Stimulated activated CD4-positive, alpha-beta T cell treated with anti-CD3 and anti-CD28 coated beads, Interleukin-12 subunit alpha, Interleukin-12 subunit beta, amount 100 ng/mL, for 4 hours (primary cell): ENCODE measurements around the gene HSP90AB1.
"Not testable (repeated sequence)": the region's sequence is repeated elsewhere in the genome, so short reads cannot be mapped to it uniquely, and the experiment has no call there.

Source experiments
- DNase-seq: peaks from one replicate; pipeline ENCODE4 v3.0.0-alpha.2; 2020

The HSP90AB1 gene

DNA sequence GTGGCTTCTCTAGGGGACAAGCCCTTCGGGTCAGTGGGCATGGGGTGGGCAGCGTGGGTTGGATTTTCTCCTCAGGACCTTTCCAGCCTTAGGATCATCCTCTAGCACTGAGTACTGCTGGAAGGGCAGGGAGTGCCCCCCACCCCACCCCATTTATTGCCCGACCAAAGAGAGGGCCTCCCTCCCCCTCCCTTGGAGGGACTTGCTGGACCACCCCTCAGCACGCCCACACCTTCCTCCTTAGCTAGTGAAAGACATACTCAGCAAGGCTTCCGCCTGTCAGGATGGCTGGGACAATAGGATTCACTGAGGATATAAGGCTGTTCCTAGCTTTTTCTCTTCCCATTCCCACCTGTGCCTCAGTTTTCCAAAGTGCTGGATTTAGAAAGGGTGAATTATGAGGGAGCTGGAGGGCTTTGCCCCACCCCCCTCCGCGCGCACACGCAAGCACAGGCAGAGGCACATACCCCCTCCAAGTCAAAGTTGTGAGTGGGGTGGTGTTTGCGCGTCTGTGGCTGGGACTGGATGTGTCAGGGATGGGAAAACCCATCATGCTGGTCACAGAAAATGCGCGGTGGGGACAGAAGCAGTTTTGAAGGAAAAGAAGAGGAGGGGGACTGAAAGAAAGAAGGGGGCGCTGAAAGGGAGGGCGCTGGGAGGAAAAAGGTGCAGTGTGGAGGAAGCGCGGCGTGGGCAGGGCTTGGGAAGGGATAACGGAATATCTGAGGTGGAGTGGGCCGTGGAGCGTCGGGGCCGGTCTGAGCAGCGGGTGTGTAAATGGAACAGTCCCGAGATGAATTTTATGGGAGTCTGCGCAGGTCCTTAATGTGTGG lies 24.2 kb upstream of the HSP90AB1 start:
- peak; percentile 19 for DNase-seq

DNA sequence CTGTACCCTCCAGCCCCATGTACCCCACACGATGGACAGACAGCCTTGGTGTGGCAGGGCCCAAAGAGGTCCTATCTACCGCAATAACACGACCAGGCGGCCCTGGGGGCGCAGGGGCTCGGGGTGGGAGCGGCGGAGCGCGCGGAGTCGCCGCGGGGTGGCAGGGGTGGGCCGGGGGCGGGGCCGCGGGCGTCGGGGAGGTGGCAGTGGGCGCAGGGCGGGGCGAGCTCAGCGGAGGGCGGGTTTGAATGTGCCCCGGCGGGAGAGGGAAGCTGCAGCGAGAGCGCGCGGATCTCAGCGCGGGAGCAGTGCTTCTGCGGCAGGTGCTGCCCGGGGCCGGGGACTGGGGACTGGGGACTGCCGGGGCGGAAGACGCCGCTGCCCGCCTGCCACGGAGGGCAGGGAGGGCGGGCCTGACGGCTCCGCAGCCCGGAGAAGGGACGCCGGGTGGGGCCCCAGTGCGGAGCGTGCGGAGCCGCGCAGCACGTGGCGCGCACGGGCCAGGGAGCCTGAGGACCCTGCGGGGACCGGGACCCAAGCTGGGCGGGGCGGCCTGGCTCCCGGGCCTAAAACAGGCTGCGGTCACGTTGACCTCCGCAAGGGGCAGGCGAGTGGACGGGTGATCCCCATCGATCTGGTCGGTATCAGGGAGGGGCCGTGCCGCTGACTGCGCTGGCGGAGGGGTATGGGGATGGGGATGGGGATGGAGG lies 23.4 kb upstream of the HSP90AB1 start, which contains the start of gene SLC29A1:
SLC29A1 (plus strand) TSS at position 277 of the 710 bp plus-strand sequence. CDS start 3,719 bp downstream, outside the sequence.
- DNase-seq, result peak; percentile 88

DNA sequence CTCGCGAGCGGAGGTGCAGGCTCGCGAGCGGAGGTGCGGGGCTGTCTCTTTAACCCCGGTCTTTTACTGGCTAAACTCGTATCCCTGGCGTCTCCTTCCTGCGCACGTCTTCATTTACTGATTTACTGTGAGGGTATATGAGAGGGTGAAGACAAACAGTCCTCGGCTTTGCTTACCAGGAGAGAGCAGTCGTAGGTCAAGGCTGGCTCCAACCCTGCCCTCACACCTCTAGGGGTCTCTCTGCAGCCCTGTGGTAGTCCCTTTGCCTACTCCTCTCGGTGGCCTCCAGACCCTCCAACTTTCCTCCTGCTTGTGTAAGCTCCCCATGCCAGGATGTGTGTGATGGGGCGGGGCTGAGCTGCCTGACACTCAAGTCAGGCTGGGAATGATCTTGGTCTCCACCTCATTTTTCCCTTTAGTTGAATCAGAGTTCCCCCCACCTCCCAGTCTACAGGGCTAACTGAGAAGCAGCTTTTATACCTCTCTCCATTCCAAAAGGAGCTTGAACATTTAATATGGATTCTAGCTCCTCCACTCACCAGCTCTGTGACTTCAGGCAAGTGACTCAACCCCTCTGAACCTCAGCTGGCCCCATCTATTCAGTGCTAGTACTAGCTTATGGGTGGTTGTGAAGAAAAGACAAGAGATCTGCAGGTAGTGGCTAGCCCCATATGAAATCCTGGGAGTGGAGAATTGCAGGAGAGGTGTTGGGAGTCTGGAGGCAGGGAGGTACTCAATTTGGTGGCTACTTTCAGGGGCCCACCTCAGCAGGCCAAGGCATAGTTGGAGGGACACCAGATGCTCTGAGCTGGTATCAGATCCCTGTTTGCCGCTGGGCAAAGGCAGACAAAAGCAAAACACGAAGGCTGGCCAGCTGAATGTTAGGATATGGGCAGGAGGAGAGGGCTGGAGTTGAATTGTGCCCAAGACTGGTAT lies 22.6 kb upstream of the HSP90AB1 start:
- DNase-seq, result no peak

DNA sequence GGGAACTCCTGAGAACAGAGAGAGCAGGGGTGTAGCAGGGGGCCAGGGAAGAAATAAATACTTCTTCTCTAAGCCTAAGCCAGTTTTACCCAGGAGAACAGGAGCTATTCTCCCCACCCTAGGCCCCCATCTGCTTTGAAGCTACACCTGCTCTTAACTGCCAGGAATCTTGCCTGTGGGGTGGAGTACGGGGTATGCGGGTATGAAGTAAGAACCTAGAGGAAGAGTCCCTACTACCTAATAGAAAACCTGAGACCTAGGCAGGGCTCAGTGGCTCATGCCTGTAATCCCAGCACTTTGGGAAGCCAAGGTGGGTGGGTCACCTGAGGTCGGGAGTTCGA lies 22.0 kb upstream of the HSP90AB1 start:
- no peak for DNase-seq

- no peak for DNase-seq
Measured at GRCh38 chr6:44225579-44226325, 21.1 kb upstream of the HSP90AB1 start.

- DNase-seq, result no peak
Measured at GRCh38 chr6:44226368-44227147, 20.3 kb upstream of the HSP90AB1 start.

DNA sequence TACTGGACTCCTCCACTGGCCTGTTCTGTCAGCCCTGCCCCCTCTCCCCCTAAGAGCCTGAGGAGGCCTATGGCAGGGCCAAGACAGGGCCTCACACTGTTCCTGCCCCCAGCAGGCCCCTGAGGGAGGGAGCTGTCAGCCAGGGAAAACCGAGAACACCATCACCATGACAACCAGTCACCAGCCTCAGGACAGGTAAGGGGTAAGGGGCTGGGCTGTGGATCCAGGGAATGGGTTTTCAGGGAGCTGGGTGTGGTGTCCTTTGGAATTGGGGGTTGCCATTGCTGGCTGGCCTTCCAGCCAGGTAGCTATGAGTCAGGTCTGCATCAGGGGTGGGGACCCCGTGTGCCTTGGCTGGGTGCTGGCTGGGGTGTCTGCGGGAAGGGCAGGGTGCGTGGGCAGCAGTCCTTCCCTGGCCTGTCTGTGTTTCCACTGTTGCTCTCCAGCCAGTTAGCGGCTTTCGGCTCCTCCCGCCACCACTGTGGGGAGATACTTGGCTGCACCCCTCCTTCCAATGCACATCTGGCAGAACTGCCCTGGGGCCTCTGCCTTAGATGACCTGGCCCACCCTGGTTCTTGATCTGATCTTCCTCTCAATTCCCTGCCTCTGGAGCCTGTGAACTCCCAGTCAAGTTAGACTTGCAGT lies 19.6 kb upstream of the HSP90AB1 start:
- no peak for DNase-seq

DNA sequence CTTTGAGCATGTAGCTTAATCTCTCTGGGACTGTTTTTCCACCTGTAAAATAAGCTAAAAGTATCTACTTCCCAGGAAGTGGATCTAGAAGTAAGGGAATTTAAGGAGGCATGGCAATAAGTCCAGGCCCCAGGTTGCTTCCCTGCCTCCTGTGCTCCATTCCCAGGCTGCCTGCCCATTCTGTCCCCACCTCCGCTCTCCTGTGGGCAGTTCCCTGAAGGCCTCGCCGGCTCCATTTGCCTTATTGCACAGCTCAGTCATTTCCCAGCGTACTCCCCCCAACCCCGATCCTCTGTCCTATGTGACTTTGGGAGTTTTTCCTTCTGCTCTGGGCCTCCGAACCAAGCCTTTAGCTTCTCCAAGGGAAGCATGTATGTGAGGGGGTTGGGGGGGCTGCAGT lies 18.9 kb upstream of the HSP90AB1 start:
- DNase-seq, result no peak

GRCh38 chr6:44228433-44228832 lies 18.5 kb upstream of the HSP90AB1 start:
- no peak for DNase-seq

GRCh38 chr6:44228836-44229235 lies 18.1 kb upstream of the HSP90AB1 start:
- DNase-seq, result no peak

GRCh38 chr6:44229376-44230033 lies 17.4 kb upstream of the HSP90AB1 start:
- no peak for DNase-seq

DNA sequence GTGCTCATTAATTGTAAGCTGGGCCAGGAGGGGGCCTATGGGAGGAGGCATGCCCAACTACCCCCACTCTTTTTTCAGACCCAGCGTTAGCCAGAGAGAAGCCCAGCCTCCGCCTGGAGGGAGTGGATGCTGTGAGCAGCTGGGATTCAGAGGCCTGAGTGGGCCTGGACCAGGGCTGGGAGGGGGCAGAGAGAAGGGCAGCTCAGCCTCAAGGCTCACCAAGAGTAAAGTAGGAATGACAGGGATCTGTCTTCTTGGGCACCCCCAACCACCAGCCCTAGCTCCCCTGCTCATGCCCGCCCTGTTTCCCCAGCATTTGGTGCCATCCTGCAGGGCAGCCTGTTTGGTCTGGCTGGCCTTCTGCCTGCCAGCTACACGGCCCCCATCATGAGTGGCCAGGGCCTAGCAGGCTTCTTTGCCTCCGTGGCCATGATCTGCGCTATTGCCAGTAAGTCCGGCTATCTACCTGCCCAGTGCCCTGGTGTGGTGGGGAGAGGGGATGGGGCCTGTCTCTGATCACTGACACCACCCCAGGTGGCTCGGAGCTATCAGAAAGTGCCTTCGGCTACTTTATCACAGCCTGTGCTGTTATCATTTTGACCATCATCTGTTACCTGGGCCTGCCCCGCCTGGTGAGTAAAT lies 16.7 kb upstream of the HSP90AB1 start:
- no peak for DNase-seq

- DNase-seq, result not testable (repeated sequence)
Measured at GRCh38 chr6:44231426-44231825, 15.5 kb upstream of the HSP90AB1 start.

DNA sequence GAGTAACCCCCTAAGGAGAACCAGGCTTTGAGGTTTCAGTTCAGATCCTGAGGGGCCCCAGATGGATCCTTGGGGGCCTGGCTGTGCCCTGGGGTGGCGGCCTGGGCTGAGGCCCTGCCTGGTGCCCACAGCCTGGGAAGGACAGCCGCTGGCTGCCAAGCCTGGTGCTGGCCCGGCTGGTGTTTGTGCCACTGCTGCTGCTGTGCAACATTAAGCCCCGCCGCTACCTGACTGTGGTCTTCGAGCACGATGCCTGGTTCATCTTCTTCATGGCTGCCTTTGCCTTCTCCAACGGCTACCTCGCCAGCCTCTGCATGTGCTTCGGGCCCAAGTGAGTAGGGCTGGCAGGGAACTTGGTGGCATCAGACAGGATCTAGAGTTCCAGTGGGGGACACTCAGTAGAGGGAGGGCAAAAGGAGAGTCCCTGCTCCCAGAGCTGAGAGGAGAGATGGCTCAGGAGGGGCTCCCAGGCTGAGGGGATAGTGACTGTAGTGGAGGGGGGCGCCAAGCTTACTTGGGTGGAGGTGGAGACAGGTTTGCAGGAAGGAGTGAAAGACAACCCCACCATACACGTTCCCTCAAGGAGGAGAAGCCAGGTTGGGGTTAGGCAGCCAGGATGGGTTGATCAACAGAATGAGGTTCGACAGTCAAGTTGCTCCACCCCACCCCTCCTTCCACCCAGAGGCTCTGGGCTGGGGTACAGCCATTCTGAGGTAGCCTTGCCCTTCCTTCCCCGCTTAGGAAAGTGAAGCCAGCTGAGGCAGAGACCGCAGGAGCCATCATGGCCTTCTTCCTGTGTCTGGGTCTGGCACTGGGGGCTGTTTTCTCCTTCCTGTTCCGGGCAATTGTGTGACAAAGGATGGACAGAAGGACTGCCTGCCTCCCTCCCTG lies 14.0 kb upstream of the HSP90AB1 start:
- DNase-seq, result no peak

GRCh38 chr6:44233567-44234100 lies 13.3 kb upstream of the HSP90AB1 start:
- no peak for DNase-seq

GRCh38 chr6:44234101-44235025 lies 12.5 kb upstream of the HSP90AB1 start:
- DNase-seq, result no peak

DNA sequence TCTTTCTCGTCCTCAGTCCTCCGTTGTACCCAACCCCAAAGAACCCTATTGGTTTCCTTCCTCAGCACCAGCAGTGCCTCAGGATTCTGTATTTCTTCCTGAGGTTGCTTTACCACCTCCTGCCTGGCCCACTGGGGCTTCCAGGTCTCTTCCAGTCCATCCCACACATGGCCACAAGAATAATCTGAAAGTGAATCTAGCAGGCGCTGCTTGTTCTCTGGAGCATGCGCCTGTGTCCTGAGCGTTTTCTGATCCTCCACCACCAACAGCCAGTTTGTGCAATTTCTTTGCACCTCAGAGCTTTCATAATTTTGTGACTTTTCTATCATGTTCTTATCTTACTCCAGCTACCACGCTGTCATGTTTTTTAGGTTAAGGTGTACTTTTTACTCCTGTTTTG lies 11.6 kb upstream of the HSP90AB1 start:
- no peak for DNase-seq
